ENCODE results near the gene SH3BGRL3.

Gene SH3BGRL3

DNA sequence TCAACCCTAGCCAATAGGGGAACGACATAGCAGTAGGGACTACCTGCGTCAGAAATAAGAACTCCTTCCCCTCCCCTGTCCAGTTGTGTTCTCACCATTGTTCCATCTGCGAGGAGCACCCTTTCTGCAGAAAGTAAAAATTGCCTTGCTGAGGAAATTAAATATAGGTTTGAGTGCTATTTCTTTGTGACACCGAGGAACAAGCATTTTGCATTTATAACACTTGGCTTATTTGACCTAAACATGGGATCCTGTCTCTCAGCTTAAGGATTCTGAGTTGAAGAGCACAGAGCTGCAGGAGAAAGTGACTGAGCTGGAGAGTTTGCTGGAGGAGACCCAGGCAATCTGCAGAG, 10.7 kb upstream of the SH3BGRL3 start:
- TF ChIP-seq, protein P1, sequence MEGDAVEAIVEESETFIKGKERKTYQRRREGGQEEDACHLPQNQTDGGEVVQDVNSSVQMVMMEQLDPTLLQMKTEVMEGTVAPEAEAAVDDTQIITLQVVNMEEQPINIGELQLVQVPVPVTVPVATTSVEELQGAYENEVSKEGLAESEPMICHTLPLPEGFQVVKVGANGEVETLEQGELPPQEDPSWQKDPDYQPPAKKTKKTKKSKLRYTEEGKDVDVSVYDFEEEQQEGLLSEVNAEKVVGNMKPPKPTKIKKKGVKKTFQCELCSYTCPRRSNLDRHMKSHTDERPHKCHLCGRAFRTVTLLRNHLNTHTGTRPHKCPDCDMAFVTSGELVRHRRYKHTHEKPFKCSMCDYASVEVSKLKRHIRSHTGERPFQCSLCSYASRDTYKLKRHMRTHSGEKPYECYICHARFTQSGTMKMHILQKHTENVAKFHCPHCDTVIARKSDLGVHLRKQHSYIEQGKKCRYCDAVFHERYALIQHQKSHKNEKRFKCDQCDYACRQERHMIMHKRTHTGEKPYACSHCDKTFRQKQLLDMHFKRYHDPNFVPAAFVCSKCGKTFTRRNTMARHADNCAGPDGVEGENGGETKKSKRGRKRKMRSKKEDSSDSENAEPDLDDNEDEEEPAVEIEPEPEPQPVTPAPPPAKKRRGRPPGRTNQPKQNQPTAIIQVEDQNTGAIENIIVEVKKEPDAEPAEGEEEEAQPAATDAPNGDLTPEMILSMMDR (IDR thresholded peaks at IDR 0.05; ENCODE audit: low read depth, low read length): no peak
- no peak overlapping the region for H3K4me3 ChIP-seq (ENCODE audit: low read depth, low read length)

DNA sequence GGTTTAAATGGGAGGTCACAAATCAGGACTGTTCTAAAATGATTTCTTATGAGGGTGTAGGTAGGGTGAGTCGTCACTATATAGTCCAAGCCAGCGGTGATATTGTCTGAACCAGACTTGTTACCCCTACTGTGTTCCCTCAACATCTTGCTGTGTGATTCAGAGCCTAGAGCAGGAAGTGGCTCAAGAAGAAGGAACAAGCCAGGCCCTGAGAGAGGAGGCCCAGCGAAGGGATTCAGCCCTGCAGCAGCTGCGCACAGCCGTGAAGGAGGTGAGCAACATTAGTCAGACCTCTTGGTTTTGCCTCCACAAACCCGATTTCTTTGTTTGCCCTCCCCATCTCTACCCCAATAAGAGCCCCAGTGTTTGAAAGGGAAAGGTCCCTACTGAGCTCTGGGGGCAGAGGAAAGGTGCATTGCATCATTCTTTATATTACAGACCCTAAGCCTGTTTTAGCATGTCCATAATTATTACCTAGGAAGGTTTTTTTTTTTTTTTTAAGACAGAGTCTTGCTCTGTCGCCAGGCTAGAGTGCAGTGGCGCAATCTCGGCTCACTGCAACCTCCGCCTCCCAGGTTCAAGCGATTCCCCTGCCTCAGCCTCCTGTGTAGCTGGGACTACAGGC, 5.0 kb upstream of the SH3BGRL3 start:
- no peak overlapping the region for H3K4me3 ChIP-seq (ENCODE audit: low read depth, low read length)
- TF ChIP-seq, protein P1 (IDR thresholded peaks at IDR 0.05; ENCODE audit: low read depth, low read length): no peak

DNA sequence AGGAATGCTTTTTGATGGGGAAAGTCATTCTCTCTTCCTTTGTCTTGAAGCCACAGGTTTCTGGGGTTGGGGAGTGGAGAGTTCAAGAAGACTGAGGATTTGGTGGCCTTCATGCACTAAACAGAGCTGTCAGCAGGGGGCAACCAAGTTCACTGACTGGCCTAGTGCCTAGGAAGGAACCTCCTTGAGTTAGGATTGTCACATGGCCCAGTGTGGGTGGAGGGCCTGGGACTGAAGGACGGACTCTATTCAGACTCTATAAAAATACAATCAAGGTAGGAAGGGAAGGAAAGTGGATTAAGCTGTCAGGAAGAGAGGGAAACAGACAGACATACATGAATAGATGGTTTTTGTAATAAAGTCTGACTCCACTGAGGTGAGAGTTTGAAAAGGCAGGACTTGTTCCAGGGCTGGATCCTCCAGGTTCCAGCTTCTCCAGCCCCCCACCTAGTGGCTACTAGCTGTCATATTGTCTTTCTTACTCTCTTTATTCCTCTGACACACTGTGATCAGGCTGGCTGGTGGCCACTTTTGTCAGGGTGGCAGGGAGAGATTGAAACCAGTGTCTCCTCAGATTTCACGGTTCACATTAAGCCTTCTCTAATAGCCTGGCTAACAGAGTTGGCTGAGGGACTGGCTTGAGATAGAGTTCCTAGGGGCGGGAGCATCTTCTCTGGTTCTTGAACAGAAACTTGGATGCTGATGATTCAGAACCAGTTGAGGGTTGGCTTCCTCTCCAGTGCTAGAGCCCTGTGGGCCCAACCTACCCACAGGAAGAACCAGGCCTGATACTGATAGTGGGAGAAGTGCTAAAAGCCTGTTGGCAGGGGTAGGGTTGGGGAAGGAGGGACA, 4.1 kb upstream of the SH3BGRL3 start:
- H3K4me3 ChIP-seq (ENCODE audit: low read depth, low read length): no peak overlapping the region
- TF ChIP-seq, protein P1 (IDR thresholded peaks at IDR 0.05; ENCODE audit: low read depth, low read length): peak; percentile 68

DNA sequence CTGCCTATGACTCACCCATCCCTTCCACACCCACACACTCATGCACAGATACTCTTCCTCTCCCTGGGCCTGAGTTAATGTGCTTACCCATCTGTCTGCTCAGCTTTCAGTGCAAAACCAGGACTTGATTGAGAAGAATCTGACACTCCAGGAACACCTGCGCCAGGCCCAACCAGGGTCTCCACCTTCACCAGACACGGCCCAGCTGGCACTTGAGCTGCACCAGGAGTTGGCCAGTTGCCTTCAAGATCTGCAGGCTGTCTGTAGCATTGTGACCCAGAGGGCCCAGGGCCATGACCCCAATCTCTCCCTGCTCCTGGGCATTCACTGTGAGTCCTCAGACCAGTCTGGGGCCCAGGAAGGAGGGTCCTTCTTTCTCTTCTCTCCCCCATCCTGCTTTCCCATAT, 3.5 kb upstream of the SH3BGRL3 start:
- TF ChIP-seq, protein P1 (IDR thresholded peaks at IDR 0.05; ENCODE audit: low read depth, low read length): no peak
- H3K4me3 ChIP-seq (ENCODE audit: low read depth, low read length): no peak overlapping the region

DNA sequence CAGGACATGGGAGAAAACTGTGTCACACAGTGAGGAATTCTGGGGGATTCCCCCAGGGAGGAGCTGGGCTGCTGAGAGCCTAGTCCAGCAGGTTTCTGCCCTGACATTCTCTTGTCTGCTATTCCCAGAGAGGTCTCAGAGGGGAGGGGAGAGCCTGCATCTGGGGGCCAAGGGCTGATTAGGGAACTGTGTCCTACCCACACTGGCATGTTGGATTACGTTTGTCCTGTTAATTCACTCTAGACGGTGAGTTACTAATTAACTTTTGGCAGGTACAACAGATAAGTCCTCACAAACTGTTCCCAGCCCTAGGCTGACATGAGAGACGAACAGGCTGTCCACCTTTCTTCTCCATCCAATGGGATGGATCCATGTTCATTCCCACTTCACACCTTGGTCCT, 2.6 kb upstream of the SH3BGRL3 start:
- TF ChIP-seq, protein P1 (IDR thresholded peaks at IDR 0.05; ENCODE audit: low read depth, low read length): no peak
- H3K4me3 ChIP-seq (ENCODE audit: low read depth, low read length): no peak overlapping the region

DNA sequence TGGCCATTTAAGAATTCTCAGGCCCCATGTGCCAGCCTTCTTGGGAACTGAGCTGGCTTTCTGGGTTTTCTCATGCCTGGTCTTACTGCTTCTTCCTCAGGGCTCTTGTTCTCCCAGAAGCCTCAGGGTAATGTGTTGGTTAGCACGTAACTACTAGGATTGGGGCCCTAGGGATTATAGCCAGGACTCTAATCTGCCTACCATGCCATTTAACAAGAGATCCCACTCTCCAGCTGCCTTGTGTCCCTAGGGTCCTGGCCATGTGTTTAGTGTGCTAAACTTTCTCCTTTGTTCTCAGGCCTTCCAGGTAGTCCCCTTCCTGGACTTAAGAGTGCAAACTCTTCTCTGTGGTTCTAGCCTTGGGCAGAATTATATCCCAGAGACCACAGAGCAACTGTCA, 2.2 kb upstream of the SH3BGRL3 start:
- no peak overlapping the region for H3K4me3 ChIP-seq (ENCODE audit: low read depth, low read length)
- TF ChIP-seq, protein P1 (IDR thresholded peaks at IDR 0.05; ENCODE audit: low read depth, low read length): no peak

DNA sequence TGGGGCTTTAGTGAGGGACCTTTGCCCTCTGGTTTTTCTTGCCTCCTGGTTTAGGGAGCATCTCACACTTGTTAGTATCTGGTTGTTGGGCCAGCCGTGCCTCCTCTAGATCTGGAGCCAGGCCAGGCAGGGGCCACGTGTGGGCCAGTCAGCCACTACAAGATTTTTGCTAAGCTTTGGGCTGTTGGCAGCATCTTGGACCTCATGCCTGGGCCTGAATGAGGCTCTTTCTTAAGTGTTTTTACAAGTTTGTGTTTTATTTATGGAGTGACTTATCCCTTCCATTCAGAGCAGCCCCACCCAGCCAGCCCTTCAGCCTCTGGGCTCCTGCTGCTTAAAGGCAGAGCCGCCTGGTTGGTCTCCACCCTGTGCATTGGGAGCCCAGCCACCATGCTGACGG, 1.6 kb upstream of the SH3BGRL3 start:
- TF ChIP-seq, protein P1 (IDR thresholded peaks at IDR 0.05; ENCODE audit: low read depth, low read length): no peak
- no peak overlapping the region for H3K4me3 ChIP-seq (ENCODE audit: low read depth, low read length)

Data from WI38 (cell line).